ENCODE results near the gene NFYC. TPM values are rescaled to one million over a fixed set of nuclear protein-coding genes. Genes with fewer than 3 reads are reported as not detected.

The NFYC gene
- total RNA-seq, 5 donors from 2014 or later (not counting 1 experiment from before 2014, with no cell fraction given) = 50.1 to 60.4 (median 52.9) TPM

- Histone ChIP-seq H3K27ac (ENCODE audit: low read length) (no peak overlapping the region), H3K36me3 (ENCODE audit: control insufficient read depth in 2 of 2, extremely low read depth in 1 of 2, insufficient read depth in 1 of 2, low read length in 1 of 2) (no peaks in the 10 kb centered on the region), H3K4me3 (ENCODE audit: control insufficient read depth in 1 of 2, extremely low read depth in 1 of 2, low read length in 1 of 2) (no peak overlapping the region), H3K9me3 (no peaks in the 10 kb centered on the region), H3K4me1 (ENCODE audit: control insufficient read depth in 1 of 2, extremely low read depth in 1 of 2, insufficient read depth in 2 of 2, low read length in 2 of 2) (peaks cover 0 to 6% of the 10 kb centered on the region in 2 experiments), H3K27me3 (replicated peaks in 1 of 2; ENCODE audit: control insufficient read depth in 2 of 2, extremely low read depth in 1 of 2, insufficient read depth in 2 of 2, low read length in 1 of 2) (peaks cover 0 to 18% of the 10 kb centered on the region in 2 experiments)
- peaks cover 4 to 14% (median 5%) of the 10 kb centered on the region in 3 donors for H3K4me1 Mint-ChIP-seq
- ChIA-PET POLR2A (no interaction called here), CTCF (interaction anchor here in 1 of 2 donors (0.6 kb wide), 1 partner anchor 852 kb away, joined by 6 read pairs; no protein-coding TSS in a partner anchor)
- no peaks in the 10 kb centered on the region for H3K36me3 Mint-ChIP-seq
- DNase-seq (no peak), ATAC-seq (replicated peaks in 1 of 4) (peak in 1 of 4 experiments; percentile 38)
- H3K27ac Mint-ChIP-seq = no peak overlapping the region
- peaks cover 5 to 7% of the 10 kb centered on the region in 2 donors for H3K27me3 Mint-ChIP-seq
- 51% methylated on average over 4 of the region's 4 CpGs for WGBS (ENCODE audit: insufficient coverage)
- no peaks in the 10 kb centered on the region for H3K9me3 Mint-ChIP-seq
- no peak overlapping the region for H3K4me3 Mint-ChIP-seq
These were observed 41.4 kb upstream of the NFYC start for GRCh38 chr1:40650075-40650474.

DNA sequence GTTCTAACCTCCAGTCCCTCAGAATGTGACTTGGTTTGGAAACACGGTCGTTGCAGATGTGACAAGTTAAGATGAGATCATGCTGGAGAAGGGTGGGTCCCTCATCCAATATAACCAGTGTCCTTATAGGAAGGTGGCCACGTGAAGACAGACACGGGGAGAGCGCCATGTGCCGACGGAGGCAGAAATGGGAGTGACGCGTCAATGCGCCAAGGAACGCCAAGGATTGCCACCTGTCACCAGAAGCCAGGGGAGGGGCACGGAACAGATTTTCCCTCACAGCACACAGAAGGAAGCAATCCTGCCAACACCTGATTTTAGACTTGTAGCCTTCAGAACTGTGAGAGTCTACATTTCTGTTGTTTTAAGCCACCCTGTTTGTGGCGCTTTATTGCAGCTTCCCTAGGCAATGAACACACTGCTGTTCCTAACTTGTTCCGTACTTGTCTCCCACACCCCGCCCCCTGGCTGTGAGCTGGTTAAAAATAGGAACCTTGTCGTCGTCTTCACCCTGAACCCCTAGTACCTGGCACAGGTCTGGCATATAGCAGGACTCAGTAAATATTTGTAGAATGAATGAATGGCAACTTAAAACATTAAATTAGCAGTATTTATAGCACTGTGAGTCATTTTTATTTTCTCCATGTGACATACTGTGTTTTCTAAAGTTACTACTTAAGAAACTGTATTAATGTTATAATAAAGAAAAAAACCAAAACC, 40.2 kb upstream of the NFYC start:
- ATAC-seq (replicated peaks in 1 of 4) (no peak), DNase-seq (no peak)
- peaks cover 0 to 6% of the 10 kb centered on the region in 2 experiments for H3K4me1 ChIP-seq (ENCODE audit: control insufficient read depth in 1 of 2, extremely low read depth in 1 of 2, insufficient read depth in 2 of 2, low read length in 2 of 2)
- CTCF ChIA-PET = no interaction called here
- 94% methylated on average over 11 of the region's 17 CpGs for WGBS (ENCODE audit: insufficient coverage)
- no peak overlapping the region for H3K27ac ChIP-seq (ENCODE audit: low read length)
- Mint-ChIP-seq H3K4me3 (no peak overlapping the region), H3K27me3 (peaks cover 5 to 7% of the 10 kb centered on the region in 2 donors), H3K9me3 (no peaks in the 10 kb centered on the region), H3K4me1 (peaks cover 4 to 14% (median 5%) of the 10 kb centered on the region in 3 donors), H3K36me3 (no peaks in the 10 kb centered on the region), H3K27ac (no peak overlapping the region)
- POLR2A ChIA-PET = interaction anchor here in 1 of 2 donors (0.5 kb wide), 1 partner anchor 130 kb away, joined by 4 read pairs; no protein-coding TSS in a partner anchor
- no peaks in the 10 kb centered on the region for H3K36me3 ChIP-seq (ENCODE audit: control insufficient read depth in 2 of 2, extremely low read depth in 1 of 2, insufficient read depth in 1 of 2, low read length in 1 of 2)
- H3K4me3 ChIP-seq (ENCODE audit: control insufficient read depth in 1 of 2, extremely low read depth in 1 of 2, low read length in 1 of 2) = no peak overlapping the region
- H3K9me3 ChIP-seq = no peaks in the 10 kb centered on the region
- peaks cover 0 to 18% of the 10 kb centered on the region in 2 experiments for H3K27me3 ChIP-seq (replicated peaks in 1 of 2; ENCODE audit: control insufficient read depth in 2 of 2, extremely low read depth in 1 of 2, insufficient read depth in 2 of 2, low read length in 1 of 2)

DNA sequence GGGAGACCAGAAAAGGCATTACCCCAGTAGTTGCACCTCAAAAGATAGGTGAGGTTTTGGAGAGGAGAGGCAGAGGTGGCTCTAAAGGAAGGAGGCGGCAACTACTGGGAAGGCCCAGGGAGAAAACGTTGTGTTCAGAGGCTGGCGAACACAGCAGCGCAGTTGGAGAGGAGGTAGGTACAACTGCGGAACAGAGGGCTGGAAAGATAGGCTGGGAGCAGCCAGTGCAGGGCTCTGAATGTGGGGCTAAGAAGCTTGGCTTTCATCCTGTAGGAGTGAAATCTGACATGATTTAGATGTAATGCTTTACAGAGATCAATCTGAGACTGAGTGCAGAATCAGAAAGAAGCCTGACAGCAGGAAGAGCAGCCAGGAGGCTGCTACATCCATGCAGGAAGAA, 39.0 kb upstream of the NFYC start:
- ATAC-seq (replicated peaks in 1 of 4) (no peak), DNase-seq (no peak)
- no peaks in the 10 kb centered on the region for H3K9me3 ChIP-seq
- H3K36me3 ChIP-seq (ENCODE audit: control insufficient read depth in 2 of 2, extremely low read depth in 1 of 2, insufficient read depth in 1 of 2, low read length in 1 of 2) = no peaks in the 10 kb centered on the region
- POLR2A ChIA-PET = no interaction called here
- no peak overlapping the region for H3K4me3 ChIP-seq (ENCODE audit: control insufficient read depth in 1 of 2, extremely low read depth in 1 of 2, low read length in 1 of 2)
- Mint-ChIP-seq H3K4me1 (peaks cover 4 to 14% (median 5%) of the 10 kb centered on the region in 3 donors), H3K4me3 (no peak overlapping the region), H3K27ac (no peak overlapping the region), H3K36me3 (no peaks in the 10 kb centered on the region), H3K27me3 (peaks cover 5 to 7% of the 10 kb centered on the region in 2 donors), H3K9me3 (no peaks in the 10 kb centered on the region)
- H3K4me1 ChIP-seq (ENCODE audit: control insufficient read depth in 1 of 2, extremely low read depth in 1 of 2, insufficient read depth in 2 of 2, low read length in 2 of 2) = peaks cover 0 to 6% of the 10 kb centered on the region in 2 experiments
- CTCF ChIA-PET = no interaction called here
- no peak overlapping the region for H3K27ac ChIP-seq (ENCODE audit: low read length)
- 86% methylated on average over 5 of the region's 5 CpGs for WGBS (ENCODE audit: insufficient coverage)
- peaks cover 0 to 18% of the 10 kb centered on the region in 2 experiments for H3K27me3 ChIP-seq (replicated peaks in 1 of 2; ENCODE audit: control insufficient read depth in 2 of 2, extremely low read depth in 1 of 2, insufficient read depth in 2 of 2, low read length in 1 of 2)

GRCh38 chr1:40652979-40653378, 38.5 kb upstream of the NFYC start:
- ChIA-PET POLR2A (no interaction called here), CTCF (no interaction called here)
- 85% methylated on average over 3 of the region's 4 CpGs for WGBS (ENCODE audit: insufficient coverage)
- Histone ChIP-seq H3K9me3 (no peaks in the 10 kb centered on the region), H3K4me1 (ENCODE audit: control insufficient read depth in 1 of 2, extremely low read depth in 1 of 2, insufficient read depth in 2 of 2, low read length in 2 of 2) (peaks cover 0 to 6% of the 10 kb centered on the region in 2 experiments), H3K4me3 (ENCODE audit: control insufficient read depth in 1 of 2, extremely low read depth in 1 of 2, low read length in 1 of 2) (no peak overlapping the region), H3K36me3 (ENCODE audit: control insufficient read depth in 2 of 2, extremely low read depth in 1 of 2, insufficient read depth in 1 of 2, low read length in 1 of 2) (no peaks in the 10 kb centered on the region), H3K27me3 (replicated peaks in 1 of 2; ENCODE audit: control insufficient read depth in 2 of 2, extremely low read depth in 1 of 2, insufficient read depth in 2 of 2, low read length in 1 of 2) (peaks cover 0 to 18% of the 10 kb centered on the region in 2 experiments), H3K27ac (ENCODE audit: low read length) (no peak overlapping the region)
- no peak for DNase-seq
- ATAC-seq (replicated peaks in 1 of 4) = no peak
- H3K4me1 Mint-ChIP-seq = peaks cover 4 to 14% (median 5%) of the 10 kb centered on the region in 3 donors
- no peak overlapping the region for H3K4me3 Mint-ChIP-seq
- no peaks in the 10 kb centered on the region for H3K36me3 Mint-ChIP-seq
- peaks cover 5 to 7% of the 10 kb centered on the region in 2 donors for H3K27me3 Mint-ChIP-seq
- no peaks in the 10 kb centered on the region for H3K9me3 Mint-ChIP-seq
- H3K27ac Mint-ChIP-seq = no peak overlapping the region

- no peak overlapping the region for H3K4me3 ChIP-seq (ENCODE audit: control insufficient read depth in 1 of 2, extremely low read depth in 1 of 2, low read length in 1 of 2)
- no peak overlapping the region for H3K4me3 Mint-ChIP-seq
- CTCF ChIA-PET = no interaction called here
- POLR2A ChIA-PET = no interaction called here
- no peaks in the 10 kb centered on the region for H3K36me3 Mint-ChIP-seq
- peaks cover 0 to 18% of the 10 kb centered on the region in 2 experiments for H3K27me3 ChIP-seq (replicated peaks in 1 of 2; ENCODE audit: control insufficient read depth in 2 of 2, extremely low read depth in 1 of 2, insufficient read depth in 2 of 2, low read length in 1 of 2)
- no peaks in the 10 kb centered on the region for H3K9me3 ChIP-seq
- 76% methylated on average over 18 of the region's 35 CpGs for WGBS (ENCODE audit: insufficient coverage)
- no peaks in the 10 kb centered on the region for H3K36me3 ChIP-seq (ENCODE audit: control insufficient read depth in 2 of 2, extremely low read depth in 1 of 2, insufficient read depth in 1 of 2, low read length in 1 of 2)
- peaks cover 0 to 6% of the 10 kb centered on the region in 2 experiments for H3K4me1 ChIP-seq (ENCODE audit: control insufficient read depth in 1 of 2, extremely low read depth in 1 of 2, insufficient read depth in 2 of 2, low read length in 2 of 2)
- peaks cover 3 to 11% (median 4%) of the 10 kb centered on the region in 3 donors for H3K4me1 Mint-ChIP-seq
- peaks cover 5 to 7% of the 10 kb centered on the region in 2 donors for H3K27me3 Mint-ChIP-seq
- no peak overlapping the region for H3K27ac ChIP-seq (ENCODE audit: low read length)
- H3K27ac Mint-ChIP-seq = no peak overlapping the region
- no peaks in the 10 kb centered on the region for H3K9me3 Mint-ChIP-seq
- ATAC-seq (replicated peaks in 1 of 4) (no peak), DNase-seq (no peak)
These were observed 37.5 kb upstream of the NFYC start for GRCh38 chr1:40653851-40654537.

GRCh38 chr1:40657046-40657445, 34.5 kb upstream of the NFYC start:
- POLR2A ChIA-PET = no interaction called here
- DNase-seq = no peak
- WGBS (ENCODE audit: insufficient coverage) = no CpG with 5 or more reads among the region's 7 CpGs
- Histone ChIP-seq H3K36me3 (ENCODE audit: control insufficient read depth in 2 of 2, extremely low read depth in 1 of 2, insufficient read depth in 1 of 2, low read length in 1 of 2) (no peaks in the 10 kb centered on the region), H3K4me1 (ENCODE audit: control insufficient read depth in 1 of 2, extremely low read depth in 1 of 2, insufficient read depth in 2 of 2, low read length in 2 of 2) (no peaks in the 10 kb centered on the region), H3K27ac (ENCODE audit: low read length) (no peak overlapping the region), H3K27me3 (replicated peaks in 1 of 2; ENCODE audit: control insufficient read depth in 2 of 2, extremely low read depth in 1 of 2, insufficient read depth in 2 of 2, low read length in 1 of 2) (peaks cover 0 to 1% of the 10 kb centered on the region in 2 experiments), H3K9me3 (no peaks in the 10 kb centered on the region), H3K4me3 (ENCODE audit: control insufficient read depth in 1 of 2, extremely low read depth in 1 of 2, low read length in 1 of 2) (no peak overlapping the region)
- no peak overlapping the region for H3K4me3 Mint-ChIP-seq
- H3K36me3 Mint-ChIP-seq = no peaks in the 10 kb centered on the region
- H3K9me3 Mint-ChIP-seq = no peaks in the 10 kb centered on the region
- CTCF ChIA-PET = interaction anchor here in 1 of 2 donors (0.7 kb wide), 1 partner anchor 79 kb away, joined by 6 read pairs; no protein-coding TSS in a partner anchor
- ATAC-seq (replicated peaks in 1 of 4) = no peak
- peaks cover 5 to 7% of the 10 kb centered on the region in 2 donors for H3K27me3 Mint-ChIP-seq
- H3K4me1 Mint-ChIP-seq = peaks cover 0 to 6% (median 0%) of the 10 kb centered on the region in 3 donors
- no peak overlapping the region for H3K27ac Mint-ChIP-seq

Measured in T-cell (primary cell).